Mesothelial cell of epicardium (in vitro differentiated cells): ENCODE measurements around the gene HOXC11. TPM values are rescaled to one million over a fixed set of nuclear protein-coding genes. Genes with fewer than 3 reads are reported as not detected.

Experiments
- DNase-seq, 2 experiments: peaks; one replicate each; pipeline ENCODE4 v3.0.0; 2021; ENCODE audit warnings: low spot score in 2 of 2; ENCODE audit not compliant: unreplicated experiment in 2 of 2
- H3K27ac Mint-ChIP-seq: 2 replicates; pipeline ENCODE4 v1.8.0; 2021; ENCODE audit warnings: mixed read lengths
- H3K27me3 Mint-ChIP-seq: 2 replicates; pipeline ENCODE4 v1.8.0; 2021; ENCODE audit warnings: low read depth, mixed read lengths
- H3K36me3 Mint-ChIP-seq: 2 replicates; pipeline ENCODE4 v1.8.0; 2021; ENCODE audit warnings: mixed read lengths
- H3K4me1 Mint-ChIP-seq: 2 replicates; pipeline ENCODE4 v1.8.0; 2021; ENCODE audit warnings: mixed read lengths
- H3K4me3 Mint-ChIP-seq: 2 replicates; pipeline ENCODE4 v1.8.0; 2021; ENCODE audit warnings: mild to moderate bottlenecking, moderate library complexity, mixed read lengths
- H3K9me3 Mint-ChIP-seq: 2 replicates; pipeline ENCODE4 v1.8.0; 2021; ENCODE audit warnings: mixed read lengths
- total RNA-seq: library from RNA; stranded (reverse); gene quantifications from 3 replicates; pipeline ENCODE4 v1.2.1, GENCODE V29; 2021
- TF ChIP-seq, protein P1 (sequence below): fragments of 200-600 bp; sonication (generic); IDR thresholded peaks from one replicate; pipeline ENCODE4 v1.5.0; 2021; ENCODE audit warnings: antibody characterized with exemption; ENCODE audit not compliant: unreplicated experiment

The HOXC11 gene
- total RNA-seq, 1 donor from 2014 or later = 0.60 TPM

DNA sequence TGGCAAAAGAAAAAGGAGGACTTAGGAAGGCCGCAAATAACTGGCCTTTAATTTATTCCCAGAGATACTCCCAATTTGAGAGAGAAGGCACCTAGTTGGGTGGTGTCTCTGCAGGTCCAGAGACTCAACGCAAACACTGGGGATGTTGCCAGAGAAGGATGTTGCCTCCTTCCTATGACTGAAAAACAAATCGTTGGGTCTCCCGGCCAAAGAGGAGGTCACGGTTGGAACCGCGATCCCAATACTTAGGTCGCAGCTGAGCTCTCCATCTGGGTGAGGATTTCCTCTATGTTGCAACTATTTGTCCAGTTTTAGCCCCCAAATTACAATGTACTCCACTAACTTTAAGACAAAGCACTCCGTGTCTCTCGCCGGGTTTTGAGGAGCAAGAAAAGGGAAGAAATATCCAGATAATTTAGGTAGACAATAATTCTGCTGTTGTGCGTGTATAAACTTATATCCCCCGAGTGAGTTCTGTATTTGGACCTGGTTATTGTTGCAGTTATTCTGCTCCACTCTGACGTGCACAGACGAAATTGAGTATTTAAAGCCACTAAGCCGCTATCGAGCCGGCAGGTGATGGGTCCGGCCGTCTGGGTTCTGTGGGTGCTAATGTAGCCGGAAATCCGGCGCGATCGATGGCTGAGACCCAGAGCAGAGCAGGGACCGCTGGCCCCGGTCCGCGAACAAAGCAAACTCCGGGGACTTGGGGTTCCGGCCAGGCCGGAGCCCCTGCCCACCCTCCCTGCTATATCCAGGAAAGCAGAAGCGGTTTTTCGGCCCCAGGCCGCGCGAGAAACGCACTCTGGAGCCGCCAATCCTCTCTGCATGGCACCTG, 12.5 kb upstream of the HOXC11 start:
- TF ChIP-seq, protein P1, sequence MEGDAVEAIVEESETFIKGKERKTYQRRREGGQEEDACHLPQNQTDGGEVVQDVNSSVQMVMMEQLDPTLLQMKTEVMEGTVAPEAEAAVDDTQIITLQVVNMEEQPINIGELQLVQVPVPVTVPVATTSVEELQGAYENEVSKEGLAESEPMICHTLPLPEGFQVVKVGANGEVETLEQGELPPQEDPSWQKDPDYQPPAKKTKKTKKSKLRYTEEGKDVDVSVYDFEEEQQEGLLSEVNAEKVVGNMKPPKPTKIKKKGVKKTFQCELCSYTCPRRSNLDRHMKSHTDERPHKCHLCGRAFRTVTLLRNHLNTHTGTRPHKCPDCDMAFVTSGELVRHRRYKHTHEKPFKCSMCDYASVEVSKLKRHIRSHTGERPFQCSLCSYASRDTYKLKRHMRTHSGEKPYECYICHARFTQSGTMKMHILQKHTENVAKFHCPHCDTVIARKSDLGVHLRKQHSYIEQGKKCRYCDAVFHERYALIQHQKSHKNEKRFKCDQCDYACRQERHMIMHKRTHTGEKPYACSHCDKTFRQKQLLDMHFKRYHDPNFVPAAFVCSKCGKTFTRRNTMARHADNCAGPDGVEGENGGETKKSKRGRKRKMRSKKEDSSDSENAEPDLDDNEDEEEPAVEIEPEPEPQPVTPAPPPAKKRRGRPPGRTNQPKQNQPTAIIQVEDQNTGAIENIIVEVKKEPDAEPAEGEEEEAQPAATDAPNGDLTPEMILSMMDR = no peak
- no peaks in the 10 kb centered on the region for H3K36me3 Mint-ChIP-seq
- peaks cover 2% of the 10 kb centered on the region for H3K4me1 Mint-ChIP-seq

DNA sequence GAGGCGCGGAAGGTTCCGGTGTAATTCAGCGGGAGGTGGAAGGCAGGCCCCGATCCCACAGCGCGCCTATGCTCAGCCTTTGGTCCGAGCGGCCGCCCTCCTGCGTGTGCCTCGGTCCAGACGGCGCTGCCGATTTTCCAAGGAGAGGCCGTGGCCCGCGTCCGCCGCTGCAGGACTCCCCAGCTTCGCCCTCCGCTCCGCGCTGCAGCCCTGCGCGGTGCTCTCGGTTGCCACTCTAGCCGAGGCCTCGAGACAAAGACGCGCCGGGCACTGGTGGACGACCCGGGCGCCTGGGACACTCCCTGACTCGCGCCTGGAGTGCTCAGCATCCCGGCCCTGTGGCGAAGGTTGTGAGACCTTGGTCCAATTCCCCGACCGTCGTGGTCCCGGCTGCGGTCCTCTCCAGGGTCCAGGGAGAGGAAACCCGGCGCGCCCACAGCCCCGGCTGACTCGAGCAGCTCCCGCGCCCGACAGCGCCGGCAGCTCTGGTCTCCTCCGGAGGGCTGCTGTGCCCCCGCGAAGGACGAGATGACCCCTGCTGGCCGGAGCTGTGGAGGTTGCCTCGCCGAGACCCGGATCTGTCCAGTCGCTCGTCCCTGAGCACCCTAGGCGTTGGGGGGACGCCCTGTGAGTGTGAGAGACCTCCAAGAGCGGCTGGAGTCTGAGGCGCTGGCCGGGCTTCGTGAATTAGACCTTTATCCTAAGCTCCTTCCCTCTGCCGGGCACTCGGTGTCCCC, 11.7 kb upstream of the HOXC11 start:
- Mint-ChIP-seq H3K27ac (no peak overlapping the region), H3K9me3 (no peaks in the 10 kb centered on the region), H3K4me1 (peaks cover 1% of the 10 kb centered on the region), H3K36me3 (no peaks in the 10 kb centered on the region), H3K27me3 (peaks cover 100% of the 10 kb centered on the region), H3K4me3 (no peak overlapping the region)
- DNase-seq = no peak
- TF ChIP-seq, protein P1 = no peak

More for the DNA sequence above, 12.5 kb upstream of the HOXC11 start:
- Mint-ChIP-seq H3K4me3 (no peak overlapping the region), H3K9me3 (no peaks in the 10 kb centered on the region), H3K27ac (no peak overlapping the region), H3K27me3 (peaks cover 100% of the 10 kb centered on the region)
- DNase-seq = no peak

DNA sequence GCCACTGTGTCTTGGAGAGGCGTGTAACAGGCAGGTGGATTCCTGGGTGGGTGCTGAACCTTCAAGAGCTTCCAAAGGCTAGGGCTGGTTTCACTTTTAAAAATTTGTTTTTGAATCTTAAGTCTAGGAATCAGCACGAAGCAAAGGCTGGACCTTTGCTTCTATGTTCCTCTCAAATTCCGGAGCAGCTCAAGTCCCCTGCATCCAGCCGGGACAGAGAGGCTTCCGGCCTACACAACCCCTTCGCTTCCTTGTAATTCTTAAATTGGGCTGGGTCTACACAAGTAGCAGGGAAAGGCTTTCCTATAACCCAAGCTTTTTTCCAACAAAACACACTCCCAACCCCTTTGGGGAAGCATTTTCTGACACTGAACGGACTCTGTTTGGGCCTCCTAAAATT, 9.9 kb upstream of the HOXC11 start:
- H3K4me3 Mint-ChIP-seq = no peak overlapping the region
- peaks cover 7% of the 10 kb centered on the region for H3K4me1 Mint-ChIP-seq
- TF ChIP-seq, protein P1 = no peak
- DNase-seq = no peak
- H3K9me3 Mint-ChIP-seq = no peaks in the 10 kb centered on the region
- H3K27me3 Mint-ChIP-seq = peaks cover 100% of the 10 kb centered on the region
- H3K36me3 Mint-ChIP-seq = no peaks in the 10 kb centered on the region
- no peak overlapping the region for H3K27ac Mint-ChIP-seq

DNA sequence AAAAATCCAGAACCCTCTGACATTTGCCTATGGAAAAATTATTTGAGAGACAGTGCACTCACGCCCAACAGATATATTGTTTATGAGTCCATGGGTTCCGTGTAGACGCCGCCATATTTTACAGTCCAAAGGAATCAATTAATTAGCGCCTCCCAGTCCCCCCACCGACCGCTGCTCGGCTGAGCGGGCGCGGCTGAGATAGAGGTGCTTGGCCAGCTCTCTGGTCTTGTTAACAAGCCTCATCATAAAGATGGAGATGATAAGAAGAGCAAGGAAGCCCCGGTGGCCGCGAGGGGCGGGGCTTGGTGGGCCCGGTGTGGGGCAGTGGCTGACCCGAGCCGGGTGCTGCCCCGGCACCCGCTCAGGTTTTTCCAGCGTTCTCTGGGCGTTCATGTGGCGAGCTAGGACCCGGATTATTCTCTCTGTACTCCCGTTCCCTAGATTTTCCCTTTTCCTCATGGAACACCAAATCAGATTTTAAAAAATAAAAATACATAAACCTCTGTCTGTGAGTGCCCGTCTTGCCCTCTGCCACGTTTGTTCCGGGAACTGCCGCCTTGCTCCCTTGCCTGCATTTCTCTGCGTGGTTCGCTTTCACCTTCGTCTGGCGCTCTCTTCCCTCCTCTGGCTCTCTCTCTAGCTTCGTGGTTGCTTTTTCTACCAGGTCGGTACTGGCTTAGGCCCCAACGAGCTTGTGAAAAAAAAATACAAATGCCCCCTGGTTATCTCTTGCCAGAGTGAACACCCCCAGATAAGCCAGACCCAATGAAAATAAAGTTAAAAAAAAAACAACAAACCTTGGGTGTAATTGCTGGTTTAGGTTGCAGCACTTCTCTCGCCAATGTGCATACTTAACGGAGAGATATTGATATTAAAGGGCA, 9.3 kb upstream of the HOXC11 start:
- DNase-seq = no peak
- no peak overlapping the region for H3K27ac Mint-ChIP-seq
- H3K27me3 Mint-ChIP-seq = peaks cover 100% of the 10 kb centered on the region
- peaks cover 14% of the 10 kb centered on the region for H3K4me1 Mint-ChIP-seq
- no peak overlapping the region for H3K4me3 Mint-ChIP-seq
- H3K36me3 Mint-ChIP-seq = no peaks in the 10 kb centered on the region
- TF ChIP-seq, protein P1 = no peak
- no peaks in the 10 kb centered on the region for H3K9me3 Mint-ChIP-seq

DNA sequence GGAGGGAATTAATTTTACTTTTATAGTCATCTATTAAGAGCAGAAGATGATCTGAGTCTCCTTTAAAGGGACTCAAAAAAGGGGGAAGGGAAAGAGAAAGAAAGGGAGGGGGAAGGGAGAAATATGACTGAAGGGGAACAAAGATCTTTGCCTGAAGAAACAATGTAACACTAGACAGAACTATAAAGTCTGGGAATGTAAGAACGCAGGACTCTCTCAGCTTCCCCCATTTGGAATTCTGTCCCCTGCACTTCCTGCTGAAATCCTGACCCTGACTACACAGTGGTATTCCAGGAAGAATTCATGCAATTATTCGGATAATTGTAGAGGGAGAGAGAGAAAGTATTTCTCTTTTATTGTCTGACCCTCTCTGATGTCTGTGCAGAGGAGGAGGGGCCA, 8.6 kb upstream of the HOXC11 start:
- DNase-seq = no peak
- no peaks in the 10 kb centered on the region for H3K9me3 Mint-ChIP-seq
- H3K4me3 Mint-ChIP-seq = no peak overlapping the region
- H3K27me3 Mint-ChIP-seq = peaks cover 100% of the 10 kb centered on the region
- peaks cover 16% of the 10 kb centered on the region for H3K4me1 Mint-ChIP-seq
- no peak overlapping the region for H3K27ac Mint-ChIP-seq
- TF ChIP-seq, protein P1 = no peak
- H3K36me3 Mint-ChIP-seq = no peaks in the 10 kb centered on the region
